GM19397 (cell line): ENCODE results near the gene RBKS.

Experiments used
- ATAC-seq: cut with Tn5 transposase; IDR thresholded peaks from one replicate; pipeline ENCODE4 v1.9.1; 2021; ENCODE audit warnings: mild to moderate bottlenecking, moderate library complexity; ENCODE audit not compliant: unreplicated experiment

Gene RBKS

GRCh38 chr2:27838502-27838901 is 51.7 kb downstream of the RBKS start:
- ATAC-seq: no peak

- ATAC-seq: no peak
Measured at GRCh38 chr2:27833931-27834330, 56.3 kb downstream of the RBKS start.

- ATAC-seq: no peak
Measured at GRCh38 chr2:27832396-27832795, 57.8 kb downstream of the RBKS start.

- no peak for ATAC-seq
Measured at GRCh38 chr2:27831279-27832050, 58.7 kb downstream of the RBKS start.

- ATAC-seq: no peak
Measured at GRCh38 chr2:27830656-27831055, 59.5 kb downstream of the RBKS start.

GRCh38 chr2:27829791-27830190 is 60.4 kb downstream of the RBKS start:
- no peak for ATAC-seq

- no peak for ATAC-seq
Measured at GRCh38 chr2:27828305-27828704, 61.9 kb downstream of the RBKS start.

GRCh38 chr2:27824401-27824800 is 65.8 kb downstream of the RBKS start:
- ATAC-seq: no peak

- ATAC-seq: no peak
Measured at GRCh38 chr2:27823569-27823968, 66.6 kb downstream of the RBKS start.

- ATAC-seq: no peak
Measured at GRCh38 chr2:27823135-27823534, 67.1 kb downstream of the RBKS start.

- no peak for ATAC-seq
Measured at GRCh38 chr2:27822049-27822448, 68.1 kb downstream of the RBKS start.

GRCh38 chr2:27815860-27816438 is 74.2 kb downstream of the RBKS start:
- no peak for ATAC-seq

GRCh38 chr2:27814758-27815157 is 75.4 kb downstream of the RBKS start:
- ATAC-seq: no peak

GRCh38 chr2:27811768-27812167 is 78.4 kb downstream of the RBKS start:
- ATAC-seq: no peak

- ATAC-seq: no peak
Measured at GRCh38 chr2:27810455-27810854, 79.7 kb downstream of the RBKS start.

GRCh38 chr2:27809761-27810241 is 80.4 kb downstream of the RBKS start:
- ATAC-seq: no peak

- no peak for ATAC-seq
Measured at GRCh38 chr2:27808984-27809383, 81.2 kb downstream of the RBKS start.

- ATAC-seq: no peak
Measured at GRCh38 chr2:27808418-27808817, 81.8 kb downstream of the RBKS start.

GRCh38 chr2:27807476-27807875 is 82.7 kb downstream of the RBKS start:
- ATAC-seq: no peak

GRCh38 chr2:27806311-27807059 is 83.7 kb downstream of the RBKS start:
- ATAC-seq: no peak

GRCh38 chr2:27805180-27805579 is 85.0 kb downstream of the RBKS start:
- no peak for ATAC-seq

- no peak for ATAC-seq
Measured at GRCh38 chr2:27804146-27804545, 86.0 kb downstream of the RBKS start.
